AG08395 (cell line): ENCODE measurements around the gene PAOX.
"Not testable (repeated sequence)": the region's sequence is repeated elsewhere in the genome, so short reads cannot be mapped to it uniquely, and the experiment has no call there.

Experiments used
- DNase-seq: peaks from one replicate; pipeline ENCODE4 v3.0.0; 2012; ENCODE audit warnings: mixed read lengths, low spot score

Gene PAOX

GRCh38 chr10:133411523-133412380, 32.7 kb downstream of the PAOX start:
- no peak for DNase-seq

- DNase-seq = no peak
Observed at GRCh38 chr10:133412381-133412711, 33.3 kb downstream of the PAOX start.

DNA sequence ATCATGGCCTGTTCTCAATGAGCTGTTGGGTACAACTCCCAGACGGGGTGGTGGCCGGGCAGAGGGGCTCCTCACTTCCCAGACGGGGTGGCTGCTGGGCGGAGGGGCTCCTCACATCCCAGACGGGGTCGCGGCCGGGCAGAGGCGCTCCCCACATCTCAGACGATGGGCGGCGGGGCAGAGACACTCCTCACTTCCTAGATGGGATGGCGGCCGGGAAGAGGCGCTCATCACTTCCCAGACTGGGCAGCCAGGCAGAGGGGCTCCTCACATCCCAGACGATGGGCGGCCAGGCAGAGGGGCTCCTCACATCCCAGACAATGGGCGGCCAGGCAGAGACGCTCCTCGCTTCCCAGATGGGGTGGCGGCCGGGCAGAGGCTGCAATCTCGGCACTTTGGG, 35.3 kb downstream of the PAOX start:
- DNase-seq = not testable (repeated sequence)

GRCh38 chr10:133415752-133416151, 36.7 kb downstream of the PAOX start:
- DNase-seq = no peak

DNA sequence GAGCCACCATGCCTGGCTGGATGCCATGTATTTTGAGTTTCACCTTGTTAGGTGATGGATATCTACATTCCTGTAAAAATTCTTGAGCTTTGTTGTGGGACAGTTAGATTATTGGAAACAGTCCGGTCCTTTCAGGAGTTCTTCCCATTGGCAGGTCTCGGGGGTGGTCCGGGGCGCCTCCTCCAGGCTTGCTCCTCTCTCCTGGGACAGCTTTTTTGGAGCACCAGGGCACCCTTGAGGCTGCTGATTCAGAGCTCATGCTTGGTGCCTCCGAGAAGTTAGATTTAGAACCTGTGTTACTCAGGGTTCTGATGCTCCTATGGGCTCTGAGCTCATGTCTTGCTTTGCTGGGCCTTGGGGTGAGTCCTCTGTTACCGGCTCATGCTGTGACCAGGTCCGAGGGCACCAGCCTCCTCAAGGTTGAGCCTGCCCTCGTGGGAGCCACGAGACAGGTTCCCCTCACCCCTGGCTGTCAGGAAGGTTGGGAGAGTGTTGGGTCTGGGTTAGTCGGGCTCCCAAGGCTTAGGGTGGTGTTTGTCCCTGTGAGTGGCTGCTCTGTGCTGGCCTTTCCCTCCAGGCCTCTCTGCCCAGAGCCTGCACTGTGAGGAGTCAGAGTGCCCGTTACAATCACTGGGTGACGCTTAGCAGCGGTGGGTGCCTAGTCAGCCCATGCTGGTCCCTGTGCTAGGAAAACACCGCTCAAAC, 39.4 kb downstream of the PAOX start:
- no peak for DNase-seq

DNA sequence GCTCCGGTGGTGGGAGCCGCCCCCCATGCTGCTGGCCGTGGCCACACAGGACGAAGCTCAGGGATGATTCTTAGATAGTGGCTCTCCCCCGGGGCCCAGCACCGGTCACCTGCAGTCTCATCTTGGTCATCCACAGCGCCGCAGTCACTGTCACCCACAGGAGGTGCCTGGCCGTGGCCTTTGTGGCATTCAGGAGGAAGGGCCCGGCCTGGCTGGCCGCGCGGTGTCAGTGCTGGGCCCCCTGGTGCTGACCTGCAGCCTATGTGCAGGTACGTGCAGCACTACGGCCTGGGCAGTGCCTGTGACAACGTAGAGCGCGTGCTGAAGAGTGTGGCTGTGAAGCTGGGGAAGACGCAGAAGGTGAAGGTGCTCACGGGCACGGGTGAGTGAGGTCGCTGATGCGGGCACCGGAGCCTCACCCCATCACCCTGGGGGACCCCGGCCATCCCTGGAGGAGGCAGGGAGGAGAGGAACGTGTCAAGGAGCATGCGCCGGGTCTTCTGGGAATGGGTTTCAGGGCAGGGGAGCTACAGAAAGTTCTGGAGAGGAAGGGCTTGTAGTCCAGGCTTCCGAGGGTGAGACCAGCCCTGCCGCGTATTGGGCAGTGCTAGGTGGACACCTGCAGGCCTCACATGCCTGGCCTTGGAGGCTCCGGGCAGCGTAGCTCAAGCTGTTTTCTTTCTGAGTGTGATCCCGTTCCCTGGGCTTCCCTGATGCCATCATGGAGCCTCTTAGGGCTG, 40.3 kb downstream of the PAOX start:
- no peak for DNase-seq

GRCh38 chr10:133420028-133420427, 41.0 kb downstream of the PAOX start:
- no peak for DNase-seq

GRCh38 chr10:133420579-133420978, 41.5 kb downstream of the PAOX start:
- DNase-seq = no peak

GRCh38 chr10:133421336-133422222, 42.5 kb downstream of the PAOX start:
- no peak for DNase-seq

DNA sequence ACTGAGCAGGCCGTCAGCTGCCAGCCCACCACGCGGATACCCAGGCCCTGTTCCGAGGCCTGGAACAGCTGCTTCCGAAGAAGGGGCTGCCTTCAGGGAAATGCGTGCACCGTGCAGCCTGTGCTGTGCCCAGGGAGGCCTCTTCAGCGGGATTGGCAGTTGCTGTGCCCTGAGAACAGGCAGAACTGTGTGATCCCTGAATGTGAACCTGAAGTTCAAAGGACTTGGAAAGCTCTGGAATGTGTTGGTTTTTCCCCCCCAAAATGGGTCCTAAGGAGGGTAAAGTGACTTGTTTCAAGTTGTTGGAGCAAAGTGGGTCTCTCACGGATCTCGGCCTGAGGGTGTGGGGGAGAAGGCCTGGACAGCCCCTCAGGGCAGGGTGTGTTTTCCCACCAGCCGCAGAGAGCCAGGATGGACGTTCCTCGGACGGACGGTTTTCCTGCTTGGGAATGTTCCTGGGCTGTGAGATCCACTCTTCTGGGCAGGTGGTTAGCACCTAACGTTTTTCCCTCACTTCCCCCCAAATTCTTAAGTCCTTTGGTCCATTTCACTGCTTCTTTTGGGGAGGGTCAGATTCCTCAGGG, 43.3 kb downstream of the PAOX start:
- no peak for DNase-seq

- no peak for DNase-seq
Observed at GRCh38 chr10:133422807-133423771, 44.0 kb downstream of the PAOX start.

- not testable (repeated sequence) for DNase-seq
Observed at GRCh38 chr10:133424102-133424501, 45.0 kb downstream of the PAOX start.

DNA sequence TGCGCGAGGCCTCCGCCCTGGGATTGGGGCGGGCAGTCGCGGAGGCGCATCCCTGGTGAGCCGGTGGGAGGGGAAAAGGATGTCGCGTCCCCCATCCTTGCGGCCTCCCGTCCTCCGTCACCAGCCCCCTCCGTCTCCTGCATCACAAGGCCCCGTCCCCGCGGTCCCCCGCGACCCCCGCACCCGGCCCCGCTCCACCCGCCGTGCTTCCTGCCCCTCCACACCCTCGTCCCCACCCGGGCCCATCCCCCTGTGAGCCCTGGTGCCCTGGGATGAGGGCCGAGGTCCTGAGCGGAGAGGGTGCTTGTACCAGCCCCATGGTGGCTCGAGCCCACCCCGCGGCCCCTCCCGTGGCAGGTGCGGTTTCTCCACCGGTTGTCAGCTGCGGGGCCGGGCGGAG, 45.5 kb downstream of the PAOX start, which contains the start of gene SPRN:
Gene SPRN (minus strand): TSS at position 25 of the 400 bp plus-strand sequence. CDS start 944 bp downstream, outside the sequence.
- not testable (repeated sequence) for DNase-seq

DNA sequence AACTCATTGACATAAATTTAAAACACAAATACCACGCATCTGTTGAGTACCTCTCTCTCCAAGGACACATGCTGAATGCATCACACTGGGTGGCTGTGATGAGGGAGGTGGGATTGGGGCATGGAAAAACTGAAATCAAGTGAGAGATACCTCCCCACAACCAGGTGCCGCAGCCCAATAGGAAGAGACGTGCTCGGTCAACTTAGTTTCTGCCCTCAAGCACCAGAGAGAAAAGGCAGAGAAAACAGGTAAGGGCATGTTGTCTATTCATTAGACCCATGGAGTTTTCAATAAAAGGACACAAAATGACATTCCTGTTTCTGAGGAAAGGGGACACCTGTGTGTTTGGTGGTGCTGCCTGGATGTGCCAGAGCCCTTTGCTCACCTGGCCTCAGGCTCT, 50.5 kb downstream of the PAOX start:
- DNase-seq = not testable (repeated sequence)

DNA sequence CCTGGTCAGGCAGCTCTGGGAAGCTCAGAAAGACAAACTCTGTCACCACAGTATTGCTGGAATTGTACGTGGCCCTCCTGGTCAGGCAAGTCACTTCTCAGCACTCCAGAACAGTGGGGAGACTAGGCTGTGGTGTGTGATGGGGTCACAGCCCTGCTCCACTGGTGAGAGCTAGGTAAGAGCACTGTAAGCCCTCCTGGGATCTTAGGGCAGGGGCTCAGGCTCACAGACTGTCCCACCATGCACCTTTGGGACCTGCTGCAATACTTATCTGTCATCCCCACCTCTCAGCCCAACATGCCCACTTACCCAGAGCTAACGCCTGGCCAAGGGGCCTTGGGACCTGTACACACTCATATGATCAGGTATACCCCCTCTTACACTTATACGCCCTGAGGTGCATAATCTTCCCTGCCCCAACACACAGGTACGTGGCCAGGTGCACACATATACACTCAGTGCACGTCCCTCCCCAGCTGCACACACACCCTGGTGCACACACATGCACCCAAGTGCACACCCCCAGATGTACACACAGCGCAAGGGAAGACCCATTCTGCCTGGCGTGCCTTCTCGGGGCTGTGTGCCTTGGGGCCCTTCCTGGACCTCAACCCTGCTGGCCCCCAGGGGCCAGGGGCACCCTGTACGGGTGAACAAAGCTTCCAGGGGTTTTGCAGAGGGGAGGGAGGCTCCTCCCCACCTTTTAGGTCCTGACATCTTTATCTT, 53.0 kb downstream of the PAOX start:
- not testable (repeated sequence) for DNase-seq

DNA sequence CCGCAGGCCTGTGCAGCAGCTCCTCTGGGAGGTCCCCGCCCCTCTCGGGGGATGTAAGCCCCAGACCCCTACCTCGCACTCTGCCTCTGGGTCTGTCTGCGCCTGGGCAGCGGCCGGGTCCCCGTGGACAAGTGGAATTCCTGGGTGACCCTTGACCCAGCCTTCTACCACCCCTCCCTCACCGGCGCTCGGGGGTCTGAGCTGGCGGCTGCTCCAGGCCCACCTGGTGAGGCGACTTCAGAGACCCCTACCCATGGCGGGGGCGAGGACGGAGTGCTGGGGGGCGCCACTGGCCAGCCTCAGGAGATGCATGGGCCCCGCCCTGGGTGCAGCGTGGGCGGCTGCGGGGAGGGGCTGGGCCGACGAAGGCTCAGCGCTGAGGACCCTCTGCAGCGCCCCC, 53.7 kb downstream of the PAOX start:
- DNase-seq = not testable (repeated sequence)

DNA sequence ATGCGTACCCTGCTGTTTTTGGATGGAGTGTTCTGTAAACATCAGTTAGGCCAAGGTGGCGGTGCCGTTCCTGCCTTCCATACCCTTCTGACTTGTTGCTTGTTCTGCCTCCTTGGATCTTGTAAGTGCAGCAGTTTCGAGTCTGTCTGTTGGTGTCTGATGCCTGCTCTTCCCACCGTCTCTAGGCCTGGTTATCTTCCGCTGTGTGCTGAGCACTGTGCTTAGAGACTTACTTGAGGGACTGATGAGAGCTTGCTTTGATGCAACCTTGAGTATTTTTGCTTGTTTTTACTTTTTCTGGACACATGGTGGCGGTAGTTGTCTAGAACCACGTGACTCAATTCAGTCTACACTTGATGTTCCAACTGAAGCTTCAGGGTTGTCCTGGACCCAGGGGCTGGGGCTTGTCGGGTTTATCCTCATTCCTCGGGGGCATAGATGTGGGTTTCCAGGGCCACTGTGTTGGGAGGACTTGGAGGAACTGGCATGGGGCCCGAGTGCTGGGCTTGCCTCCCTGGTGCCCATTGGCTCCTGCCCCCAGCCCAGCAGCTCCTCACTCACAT, 59.7 kb downstream of the PAOX start:
- DNase-seq = no peak

GRCh38 chr10:133439517-133440461, 60.7 kb downstream of the PAOX start:
- DNase-seq = no peak
